Activated T-helper 9 cell treated with anti-CD3 and anti-CD28 coated beads, Interleukin-2, amount 50 U/mL, for 16 hours (primary cell): Measurements from ENCODE around the gene SESN1.

ENCODE experiments used
- DNase-seq: peaks from one replicate; pipeline ENCODE4 v3.0.0-alpha.2; 2020; ENCODE audit warnings: low read depth

The SESN1 gene

GRCh38 chr6:108961077-108961476, 133.6 kb downstream of the SESN1 start:
- DNase-seq: no peak

DNA sequence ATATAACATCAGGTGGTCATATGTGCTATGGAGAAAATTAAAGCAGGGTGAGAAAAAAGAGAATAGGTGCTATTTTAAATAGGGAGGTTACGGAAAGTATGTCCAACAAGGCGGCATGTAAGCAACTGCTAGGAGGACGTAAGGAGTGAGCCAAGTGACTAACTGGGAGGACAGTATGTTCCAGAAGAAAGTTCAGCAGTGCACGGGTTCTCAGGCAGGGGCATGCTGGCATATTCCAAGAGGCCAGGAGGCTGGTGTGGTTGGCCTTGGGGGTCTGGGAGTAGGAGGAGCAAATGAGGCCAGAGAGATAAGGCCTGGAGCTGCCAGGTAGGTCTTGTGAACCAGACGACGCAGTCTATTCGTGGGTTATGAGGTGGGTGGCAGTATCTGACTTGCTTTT, 134.0 kb downstream of the SESN1 start:
- DNase-seq: no peak

DNA sequence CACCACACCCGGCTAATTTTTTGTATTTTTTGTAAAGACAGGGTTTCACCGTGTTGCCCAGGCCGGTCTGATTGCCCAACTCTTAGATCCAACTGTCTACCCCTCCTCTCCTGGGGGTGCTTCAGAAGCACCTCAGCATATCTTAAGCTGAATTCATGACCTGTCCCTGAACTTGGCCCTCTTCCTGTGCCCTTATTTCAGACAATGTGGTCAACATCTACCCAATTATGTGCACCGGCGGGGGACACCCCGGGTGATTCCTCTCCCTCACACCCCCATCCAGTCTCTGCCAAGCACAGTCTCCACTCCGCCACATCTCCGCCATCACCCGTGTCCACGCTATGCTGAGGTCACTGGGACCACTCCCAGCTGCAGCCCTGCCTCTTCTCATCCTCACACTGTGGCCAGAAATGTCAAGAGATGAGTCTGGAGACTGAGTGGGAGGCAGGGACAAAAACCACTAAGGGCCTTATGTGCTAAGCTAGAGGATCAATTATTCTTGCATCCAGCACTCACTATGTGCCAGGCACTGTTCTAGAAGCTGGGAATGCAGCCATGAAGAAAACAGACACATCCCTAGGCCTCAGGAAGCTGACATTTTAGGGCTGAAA, 134.6 kb downstream of the SESN1 start:
- no peak for DNase-seq

GRCh38 chr6:108958900-108959770, 135.5 kb downstream of the SESN1 start:
- DNase-seq: no peak

- no peak for DNase-seq
Observed at GRCh38 chr6:108957221-108957620, 137.4 kb downstream of the SESN1 start.

DNA sequence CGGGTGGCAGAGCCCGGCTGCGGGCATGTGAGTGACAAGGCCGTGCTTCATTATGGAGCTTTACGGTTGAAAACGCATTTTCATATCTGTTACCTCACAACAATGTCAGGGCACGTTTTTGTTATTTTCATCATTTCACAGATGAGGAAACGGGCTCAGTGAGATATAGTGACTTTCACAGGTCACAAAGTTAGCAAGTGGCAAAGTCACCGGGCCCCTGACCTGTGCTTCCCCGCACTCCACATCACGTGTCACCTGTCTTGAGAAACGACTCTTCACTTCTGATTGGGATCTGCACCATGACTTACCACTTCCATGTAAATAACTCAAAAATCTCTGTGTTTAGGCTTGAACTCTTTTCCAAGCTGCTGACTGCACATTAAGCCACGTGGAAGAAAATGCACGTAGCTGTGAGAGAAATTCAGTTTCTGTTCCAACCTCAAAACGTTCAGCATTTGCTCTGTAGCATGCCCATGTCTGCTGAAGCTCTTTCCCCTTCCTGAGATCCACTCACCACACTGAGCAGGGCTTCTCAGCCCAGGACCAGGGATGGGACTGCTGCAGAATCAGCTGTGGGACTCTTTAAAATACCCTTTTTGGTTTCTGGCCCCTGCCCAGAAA, 139.2 kb downstream of the SESN1 start:
- DNase-seq: no peak

- no peak for DNase-seq
Observed at GRCh38 chr6:108953681-108954080, 141.0 kb downstream of the SESN1 start.

GRCh38 chr6:108952776-108953486, 141.7 kb downstream of the SESN1 start:
- DNase-seq: no peak

DNA sequence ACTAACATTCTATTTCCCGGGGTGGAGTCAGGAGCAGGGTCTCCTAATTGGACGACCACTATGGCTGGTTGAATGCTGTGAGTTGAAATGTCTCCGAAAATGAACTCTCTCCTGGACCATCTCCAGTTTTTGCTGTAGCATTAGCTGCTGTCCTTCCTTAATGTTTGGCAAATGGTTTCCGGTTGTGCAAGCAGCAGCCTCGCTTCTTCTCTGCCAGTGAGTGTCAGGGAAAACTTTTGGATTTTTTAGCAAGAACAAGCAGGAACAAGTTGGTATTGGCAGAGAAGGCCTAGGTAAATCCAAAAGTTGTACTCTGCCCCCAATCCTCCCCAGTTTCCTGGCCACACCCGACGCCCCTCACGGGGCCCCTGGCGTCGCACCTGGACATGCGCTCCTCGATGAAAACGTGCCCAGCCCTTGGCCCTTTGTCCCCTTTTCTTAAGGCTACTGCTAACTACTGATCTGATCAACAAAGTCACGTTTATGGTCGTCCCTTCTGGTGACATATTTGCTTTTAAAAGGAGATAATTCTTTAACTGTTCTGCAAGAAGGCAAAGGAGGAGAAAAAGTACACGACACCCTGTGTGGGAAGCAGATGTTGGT, 143.2 kb downstream of the SESN1 start:
- no peak for DNase-seq

- DNase-seq: no peak
Observed at GRCh38 chr6:108948181-108948661, 146.4 kb downstream of the SESN1 start.

DNA sequence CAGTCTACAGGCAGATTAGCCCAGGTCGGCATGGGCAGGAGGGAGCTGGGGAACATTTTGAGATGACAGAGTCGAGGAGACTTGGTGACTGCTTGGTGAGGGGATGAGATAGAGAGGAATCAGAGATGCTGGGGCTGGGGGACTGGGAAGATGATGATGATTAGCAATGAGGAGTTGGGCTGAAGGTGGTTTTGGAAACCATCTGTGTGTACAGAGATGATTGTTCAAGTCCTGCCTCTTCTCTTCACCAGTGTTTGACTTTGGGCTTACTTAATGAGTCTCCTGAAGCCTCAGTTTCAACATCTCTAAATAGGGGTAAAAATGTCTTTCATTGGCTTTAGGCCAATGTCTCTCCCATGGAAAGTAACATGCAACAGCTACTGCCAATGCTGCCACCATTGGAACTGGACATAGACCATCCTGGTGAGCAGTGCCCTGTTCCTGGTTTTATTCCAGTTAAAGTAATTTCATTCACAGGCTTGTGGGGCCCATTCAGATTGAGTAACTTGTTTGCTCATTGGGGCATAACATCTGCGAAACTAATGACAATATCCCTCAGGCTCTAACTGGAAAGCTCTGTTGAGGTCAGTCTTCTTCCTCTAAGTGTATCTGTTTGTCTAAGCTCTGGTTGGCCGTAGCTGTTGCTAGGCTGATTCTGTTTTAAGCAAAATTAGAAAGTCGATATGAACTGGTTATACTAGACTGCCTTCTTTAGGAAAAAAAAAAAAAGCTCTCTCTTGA, 147.4 kb downstream of the SESN1 start:
- no peak for DNase-seq

- no peak for DNase-seq
Observed at GRCh38 chr6:108946695-108947094, 148.0 kb downstream of the SESN1 start.

- DNase-seq: no peak
Observed at GRCh38 chr6:108945681-108946159, 148.9 kb downstream of the SESN1 start.

DNA sequence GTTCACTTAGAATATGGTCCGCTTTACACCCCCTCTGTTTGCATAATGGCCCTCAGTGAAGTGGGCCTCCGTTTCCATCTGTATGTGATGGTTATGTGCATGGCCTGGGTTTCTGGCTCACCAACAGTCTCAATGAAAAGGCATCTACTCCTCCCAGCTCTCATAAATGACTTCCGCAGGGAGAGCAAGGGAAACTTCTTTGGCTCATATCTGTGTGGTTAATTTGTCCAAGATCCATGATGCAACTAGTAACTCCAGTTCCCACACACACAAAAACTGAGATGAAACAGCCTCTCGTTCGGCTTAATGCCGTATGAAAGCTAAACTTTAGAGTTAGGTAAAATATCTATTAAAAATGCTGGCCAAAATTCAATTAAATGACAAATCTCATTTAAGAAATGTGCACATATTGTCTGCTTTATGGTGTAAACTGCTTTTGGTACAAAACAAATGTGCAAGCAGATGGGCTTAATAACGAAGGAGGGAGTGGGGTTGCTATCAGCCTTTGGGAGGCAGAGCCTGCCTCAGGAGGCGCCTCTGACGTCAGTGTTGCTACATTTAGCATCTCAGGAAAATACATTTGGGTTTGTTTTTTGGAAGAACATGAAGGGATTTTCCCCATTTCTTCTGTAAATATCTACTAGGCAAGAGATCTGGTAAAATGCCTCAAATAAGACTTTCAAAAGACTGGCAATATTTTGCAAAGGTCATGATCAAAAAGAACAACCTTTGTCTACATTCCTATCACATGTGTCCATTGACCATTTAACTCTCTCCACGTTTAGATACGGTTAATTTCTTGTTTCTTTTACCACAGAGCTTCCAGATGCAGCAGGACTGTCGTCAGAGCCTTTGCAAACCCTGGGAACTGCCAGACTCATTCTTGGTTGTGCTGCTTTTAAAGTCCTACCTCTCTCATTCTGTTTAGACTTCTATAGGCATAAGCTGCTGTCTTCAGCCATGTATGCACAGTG, 149.7 kb downstream of the SESN1 start:
- no peak for DNase-seq

DNA sequence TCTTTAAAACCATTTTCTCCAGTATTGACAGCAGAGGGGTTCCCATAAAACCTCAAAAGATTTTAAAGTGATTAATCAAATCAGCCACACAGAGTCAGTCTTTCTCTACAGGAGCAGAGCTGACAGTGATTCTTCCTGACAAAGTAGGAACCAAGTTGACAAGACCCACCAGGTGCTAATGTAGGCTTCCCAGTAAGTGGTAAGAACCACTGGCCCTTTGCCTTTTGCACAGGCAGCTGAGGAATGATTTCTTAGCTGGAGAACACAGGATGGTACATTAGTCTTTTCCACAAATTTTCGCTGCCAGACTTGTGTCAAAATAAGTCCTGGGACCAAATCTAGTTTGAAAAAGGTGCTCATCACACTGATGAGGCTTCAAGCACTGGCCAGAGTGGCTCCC, 150.6 kb downstream of the SESN1 start:
- no peak for DNase-seq

DNA sequence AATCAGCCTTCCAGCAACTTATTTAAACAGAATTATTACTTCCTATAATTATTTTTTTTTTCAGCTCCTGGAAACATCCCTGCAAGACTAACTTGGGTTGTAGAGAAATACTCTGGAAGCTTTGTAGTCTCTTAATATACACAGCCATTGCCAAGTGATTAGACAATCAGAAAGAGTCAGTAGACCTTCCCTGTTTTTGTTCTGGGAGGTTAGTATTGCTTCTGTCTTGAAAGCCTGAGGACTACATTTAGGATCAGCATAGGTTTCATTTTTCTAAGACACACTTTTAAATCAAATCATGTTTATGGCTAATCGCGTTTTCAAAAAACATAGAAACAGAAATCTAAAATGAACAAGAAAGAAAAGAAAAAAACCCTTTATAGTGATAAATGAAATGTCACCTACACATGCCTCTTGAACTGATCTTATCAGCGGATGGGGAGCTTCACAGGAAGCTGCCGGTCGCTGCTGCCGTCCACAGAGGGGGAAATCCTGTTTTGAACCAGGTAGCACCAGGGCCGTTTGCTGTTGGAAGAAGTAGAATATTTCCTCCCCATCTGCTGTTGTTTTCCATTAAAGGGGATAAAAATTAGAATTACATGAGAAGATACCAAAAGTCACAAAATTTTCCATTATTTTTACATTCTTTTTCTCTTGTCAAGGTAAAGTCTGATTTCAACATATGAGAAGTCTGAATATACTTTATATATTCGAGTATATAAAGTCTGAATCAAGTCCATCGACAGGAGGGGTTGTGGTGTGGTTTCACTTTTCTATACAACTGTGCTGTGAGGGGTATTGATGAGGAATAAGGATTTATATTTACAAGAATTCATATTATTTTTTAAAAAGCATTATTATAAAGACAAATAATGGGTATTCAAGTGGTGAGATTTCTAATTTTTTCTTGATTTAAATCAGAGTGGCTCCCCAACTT, 151.8 kb downstream of the SESN1 start:
- peak; percentile 27 for DNase-seq

DNA sequence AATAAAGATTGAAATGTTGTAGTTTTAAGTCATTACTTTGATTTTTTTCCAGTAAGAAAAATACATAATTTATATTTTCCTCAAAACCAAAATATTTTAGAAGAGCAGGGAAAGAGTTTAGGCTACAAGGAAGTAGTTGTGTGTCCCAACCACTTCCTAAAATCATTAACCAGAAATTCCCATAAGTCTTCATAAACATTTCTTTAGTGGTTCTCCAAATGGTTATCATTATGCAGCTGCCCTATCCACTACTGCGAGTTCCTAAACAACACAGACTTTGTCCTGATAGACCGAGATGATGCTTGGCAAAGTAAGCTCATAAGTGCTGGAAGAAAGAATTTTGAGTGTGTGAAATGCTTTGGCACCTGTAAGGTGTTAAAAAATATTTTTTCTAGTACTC, 152.8 kb downstream of the SESN1 start:
- no peak for DNase-seq

GRCh38 chr6:108941281-108941680, 153.4 kb downstream of the SESN1 start:
- DNase-seq: no peak

GRCh38 chr6:108940741-108941140, 153.9 kb downstream of the SESN1 start:
- DNase-seq: no peak
